Stimulated activated naive B cell treated with anti-CD40 and anti-IgM and Interleukin-4, amounts not matched to agents 10 μg/mL and 1 μg/mL and 100 μg/mL, for 72 hours (primary cell): Measurements from ENCODE around the gene ZGPAT.
"Not testable (repeated sequence)": the region's sequence is repeated elsewhere in the genome, so short reads cannot be mapped to it uniquely, and the experiment has no call there.

ENCODE experiments used
- ATAC-seq, 2 donors: fragments of 150-1000 bp; cut with Tn5 transposase; replicated peaks; 2 replicates each; pipeline ENCODE4 v1.10.0; 2021; ENCODE audit warnings: moderate library complexity in 1 of 2
- DNase-seq: peaks from one replicate; pipeline ENCODE4 v3.0.0; 2021
- H3K27ac Mint-ChIP-seq: one replicate; pipeline ENCODE4 v1.8.0; 2022; ENCODE audit warnings: mild to moderate bottlenecking, mixed read lengths
- H3K27me3 Mint-ChIP-seq, 2 donors: one replicate each; pipeline ENCODE4 v1.8.0; 2022; ENCODE audit warnings: mixed read lengths in 2 of 2
- H3K36me3 Mint-ChIP-seq, 2 donors: one replicate each; pipeline ENCODE4 v1.8.0; 2022; ENCODE audit warnings: mixed read lengths in 2 of 2, mild to moderate bottlenecking in 1 of 2
- H3K4me1 Mint-ChIP-seq, 2 donors: one replicate each; pipeline ENCODE4 v1.8.0; 2022; ENCODE audit warnings: mixed read lengths in 2 of 2, mild to moderate bottlenecking in 1 of 2
- H3K4me3 Mint-ChIP-seq, 2 donors: one replicate each; pipeline ENCODE4 v1.8.0; 2022; ENCODE audit warnings: mild to moderate bottlenecking in 2 of 2, mixed read lengths in 2 of 2, moderate library complexity in 1 of 2
- H3K9me3 Mint-ChIP-seq, 2 donors: one replicate each; pipeline ENCODE4 v1.8.0; 2022; ENCODE audit warnings: mixed read lengths in 2 of 2, mild to moderate bottlenecking in 1 of 2

Gene ZGPAT

DNA sequence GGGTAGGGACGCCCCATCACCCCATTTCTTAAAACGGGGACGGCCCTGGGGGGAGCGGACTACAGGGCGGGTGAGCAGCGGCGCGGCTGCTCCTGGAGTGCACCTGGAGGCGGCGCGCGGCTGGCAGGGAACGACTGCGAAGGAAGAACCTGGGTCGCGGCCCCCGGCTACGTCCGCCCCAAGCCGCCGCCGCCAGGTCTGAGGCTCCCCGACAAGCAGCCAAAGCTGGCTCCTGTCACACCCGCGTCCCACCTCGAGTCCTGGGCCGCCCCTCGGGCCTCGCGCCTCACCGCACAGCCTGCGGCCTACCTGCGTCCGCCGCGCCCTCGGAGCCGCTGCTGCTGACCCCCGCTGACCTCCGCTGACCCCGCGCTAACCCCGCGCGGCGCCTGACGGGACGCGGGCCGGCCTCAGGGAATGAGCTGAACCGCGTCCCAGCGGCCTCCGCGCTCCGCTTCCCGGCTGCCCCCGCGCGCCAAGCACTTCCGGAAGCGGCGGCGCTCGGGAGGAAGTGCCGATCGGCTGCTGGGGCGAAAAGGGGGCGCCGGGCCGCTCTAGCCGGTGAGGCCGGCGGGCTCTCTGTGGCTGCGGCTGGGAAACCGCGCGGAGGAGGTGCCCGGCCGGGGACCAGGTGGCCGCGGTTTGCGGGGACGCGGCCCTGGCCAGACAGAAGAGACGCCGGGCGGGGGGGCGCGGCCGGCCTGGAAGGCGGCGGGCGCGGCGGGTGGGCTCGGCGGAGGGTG lies at the start of gene ZGPAT, which contains the start of gene ARFRP1:
Gene ZGPAT (plus strand): TSS at position 482 of the 743 bp plus-strand sequence. CDS start 542 bp downstream, outside the sequence.
Gene ARFRP1 (minus strand): TSS at position 419 of the 743 bp plus-strand sequence. CDS start 885 bp downstream, outside the sequence.
- ATAC-seq (peak; percentile 88 to 92), DNase-seq (peak; percentile 85)
- Mint-ChIP-seq H3K36me3 (peaks cover 37 to 48% of the 10 kb centered on the region in 2 donors), H3K27ac (peak within 1 kb of the TSS; percentile 91), H3K9me3 (peaks cover 3 to 4% of the 10 kb centered on the region in 2 donors), H3K4me3 (peak within 1 kb of the TSS; percentile 91 to 92), H3K4me1 (peaks cover 33 to 57% of the 10 kb centered on the region in 2 donors), H3K27me3 (no peaks in the 10 kb centered on the region)

GRCh38 chr20:63658749-63659187 lies 49.1 kb upstream of the ZGPAT start:
- H3K4me1 Mint-ChIP-seq: peaks cover 14 to 37% of the 10 kb centered on the region in 2 donors
- ATAC-seq: peak; percentile 45
- peaks cover 0 to 4% of the 10 kb centered on the region in 2 donors for H3K27me3 Mint-ChIP-seq
- no peak for DNase-seq
- H3K27ac Mint-ChIP-seq: peak overlapping the region; percentile 96
- peaks cover 14 to 25% of the 10 kb centered on the region in 2 donors for H3K36me3 Mint-ChIP-seq
- peak overlapping the region; percentile 87 to 89 for H3K4me3 Mint-ChIP-seq
- no peaks in the 10 kb centered on the region for H3K9me3 Mint-ChIP-seq

DNA sequence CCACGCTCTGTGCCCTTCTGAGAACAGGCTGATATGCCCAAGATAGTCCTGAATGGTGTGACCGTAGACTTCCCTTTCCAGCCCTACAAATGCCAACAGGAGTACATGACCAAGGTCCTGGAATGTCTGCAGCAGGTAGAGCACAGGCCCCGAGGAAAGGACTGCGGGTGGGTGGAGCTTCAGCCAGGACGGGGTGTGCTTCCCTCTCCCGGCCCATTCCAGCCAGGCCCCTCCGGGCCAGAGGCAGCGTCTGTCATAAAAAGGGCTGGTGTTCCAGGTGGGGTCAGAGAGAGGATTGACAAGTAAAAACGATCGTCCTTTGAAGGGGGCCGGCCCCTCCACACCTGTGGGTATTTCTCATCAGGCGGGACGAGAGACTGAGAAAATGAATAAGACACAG lies 48.5 kb upstream of the ZGPAT start:
- no peaks in the 10 kb centered on the region for H3K9me3 Mint-ChIP-seq
- no peak for DNase-seq
- H3K27me3 Mint-ChIP-seq: peaks cover 0 to 4% of the 10 kb centered on the region in 2 donors
- peaks cover 17 to 29% of the 10 kb centered on the region in 2 donors for H3K36me3 Mint-ChIP-seq
- H3K4me1 Mint-ChIP-seq: peaks cover 11 to 32% of the 10 kb centered on the region in 2 donors
- peak overlapping the region; percentile 87 to 89 for H3K4me3 Mint-ChIP-seq
- H3K27ac Mint-ChIP-seq: no peak overlapping the region
- ATAC-seq: no peak

- DNase-seq, ATAC-seq, H3K27me3 Mint-ChIP-seq, H3K27ac Mint-ChIP-seq, H3K9me3 Mint-ChIP-seq: not testable (repeated sequence)
- H3K4me3 Mint-ChIP-seq: peak overlapping the region in 1 of 2 donors; percentile 11
- H3K36me3 Mint-ChIP-seq: peaks cover 17 to 32% of the 10 kb centered on the region in 2 donors
- H3K4me1 Mint-ChIP-seq: peaks cover 9 to 32% of the 10 kb centered on the region in 2 donors
Measured at GRCh38 chr20:63660174-63660573, 47.7 kb upstream of the ZGPAT start.

DNA sequence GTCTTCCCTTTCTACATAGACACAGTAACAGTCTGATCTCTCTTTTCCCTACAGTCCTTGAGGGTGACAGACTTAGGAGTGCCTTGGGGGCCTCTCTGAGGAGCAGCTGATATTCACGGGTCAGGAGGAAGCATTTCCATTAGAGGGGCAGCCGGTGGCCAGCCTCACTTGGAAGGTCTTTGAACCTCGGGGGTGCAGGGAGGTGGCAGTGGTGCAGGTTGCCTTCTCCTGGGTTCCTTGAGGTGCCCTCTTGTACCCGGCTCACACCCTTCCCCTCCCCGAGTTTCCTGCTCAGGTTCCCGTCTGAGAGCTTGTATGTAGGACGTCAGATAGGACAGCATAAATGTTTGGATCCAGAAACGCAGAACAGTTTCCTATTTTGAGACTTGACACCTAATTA lies 47.2 kb upstream of the ZGPAT start:
- ATAC-seq: no peak
- no peak overlapping the region for H3K27ac Mint-ChIP-seq
- H3K4me3 Mint-ChIP-seq: no peak overlapping the region

DNA sequence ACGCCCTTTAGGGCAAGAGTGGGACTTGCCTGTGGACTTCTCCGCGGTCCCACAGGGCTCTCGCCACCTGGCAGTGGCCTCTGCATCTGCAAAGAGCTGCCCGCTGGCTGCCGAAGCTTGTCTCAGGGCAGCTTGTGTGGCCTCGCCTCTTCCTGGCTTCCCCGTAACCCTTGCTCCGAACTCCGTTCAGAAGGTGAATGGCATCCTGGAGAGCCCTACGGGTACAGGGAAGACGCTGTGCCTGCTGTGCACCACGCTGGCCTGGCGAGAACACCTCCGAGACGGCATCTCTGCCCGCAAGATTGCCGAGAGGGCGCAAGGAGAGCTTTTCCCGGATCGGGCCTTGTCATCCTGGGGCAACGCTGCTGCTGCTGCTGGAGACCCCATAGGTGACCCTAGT lies 46.7 kb upstream of the ZGPAT start:
- Mint-ChIP-seq H3K9me3 (no peaks in the 10 kb centered on the region), H3K36me3 (peaks cover 21 to 36% of the 10 kb centered on the region in 2 donors), H3K27me3 (no peaks in the 10 kb centered on the region)

More for the DNA sequence above, 47.2 kb upstream of the ZGPAT start:
- peaks cover 9 to 32% of the 10 kb centered on the region in 2 donors for H3K4me1 Mint-ChIP-seq
- H3K36me3 Mint-ChIP-seq: peaks cover 17 to 32% of the 10 kb centered on the region in 2 donors
- no peaks in the 10 kb centered on the region for H3K9me3 Mint-ChIP-seq
- no peaks in the 10 kb centered on the region for H3K27me3 Mint-ChIP-seq
- no peak for DNase-seq

DNA sequence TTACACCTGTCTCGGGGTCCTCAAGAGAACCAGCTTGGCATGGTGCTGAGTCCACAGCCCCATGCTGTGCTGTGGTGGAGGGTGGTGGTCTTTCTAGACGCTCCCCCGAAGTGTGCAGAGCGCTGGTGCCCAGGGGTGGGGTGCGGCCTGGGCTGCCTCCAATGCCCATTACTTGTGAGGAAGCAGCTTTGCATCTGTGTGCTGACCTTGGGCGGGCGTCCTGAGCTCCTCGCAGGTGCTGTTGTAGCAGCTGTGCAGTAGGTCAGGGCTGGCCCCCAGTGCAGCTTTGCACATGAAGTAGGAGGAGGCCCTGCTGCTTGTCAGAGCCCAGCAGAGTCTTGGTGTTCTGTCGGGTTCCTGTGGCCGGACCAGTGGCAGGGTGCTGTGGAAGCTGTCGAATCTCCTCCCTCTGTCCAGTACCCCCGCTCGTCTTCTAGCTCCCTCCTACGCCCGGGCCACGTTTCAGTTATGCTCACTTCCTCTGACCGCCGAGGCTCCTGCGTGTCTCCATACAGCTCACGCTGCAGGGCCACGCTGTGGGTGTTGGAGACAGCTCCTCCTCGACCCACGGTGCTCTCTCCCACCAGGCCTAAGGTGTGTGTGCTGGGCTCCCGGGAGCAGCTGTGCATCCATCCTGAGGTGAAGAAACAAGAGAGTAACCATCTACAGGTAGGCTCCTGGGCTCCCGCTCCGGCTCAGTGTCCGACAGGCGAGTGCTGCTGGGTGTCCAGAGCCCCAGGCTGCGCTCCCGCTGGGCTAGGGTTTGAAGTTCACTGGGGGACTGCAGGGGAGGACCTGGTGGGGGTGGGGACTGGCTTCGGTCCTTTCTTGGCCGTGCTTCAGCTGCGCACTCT lies 45.7 kb upstream of the ZGPAT start:
- H3K9me3 Mint-ChIP-seq: no peaks in the 10 kb centered on the region
- DNase-seq (no peak), ATAC-seq (no peak)
- H3K27ac Mint-ChIP-seq: peak overlapping the region; percentile 32
- H3K36me3 Mint-ChIP-seq: peaks cover 26 to 44% of the 10 kb centered on the region in 2 donors
- H3K27me3 Mint-ChIP-seq: no peaks in the 10 kb centered on the region
- H3K4me3 Mint-ChIP-seq: no peak overlapping the region
- peaks cover 9 to 31% of the 10 kb centered on the region in 2 donors for H3K4me1 Mint-ChIP-seq

More for the DNA sequence above, 46.7 kb upstream of the ZGPAT start:
- DNase-seq (no peak), ATAC-seq (no peak)
- Mint-ChIP-seq H3K4me3 (no peak overlapping the region), H3K27ac (no peak overlapping the region), H3K4me1 (peaks cover 9 to 32% of the 10 kb centered on the region in 2 donors)

GRCh38 chr20:63662813-63663189 lies 45.0 kb upstream of the ZGPAT start:
- Mint-ChIP-seq H3K36me3 (peaks cover 29 to 47% of the 10 kb centered on the region in 2 donors), H3K4me1 (peaks cover 6 to 25% of the 10 kb centered on the region in 2 donors), H3K9me3 (no peaks in the 10 kb centered on the region), H3K27ac (no peak overlapping the region), H3K27me3 (no peaks in the 10 kb centered on the region), H3K4me3 (no peak overlapping the region)
- DNase-seq (no peak), ATAC-seq (no peak)

DNA sequence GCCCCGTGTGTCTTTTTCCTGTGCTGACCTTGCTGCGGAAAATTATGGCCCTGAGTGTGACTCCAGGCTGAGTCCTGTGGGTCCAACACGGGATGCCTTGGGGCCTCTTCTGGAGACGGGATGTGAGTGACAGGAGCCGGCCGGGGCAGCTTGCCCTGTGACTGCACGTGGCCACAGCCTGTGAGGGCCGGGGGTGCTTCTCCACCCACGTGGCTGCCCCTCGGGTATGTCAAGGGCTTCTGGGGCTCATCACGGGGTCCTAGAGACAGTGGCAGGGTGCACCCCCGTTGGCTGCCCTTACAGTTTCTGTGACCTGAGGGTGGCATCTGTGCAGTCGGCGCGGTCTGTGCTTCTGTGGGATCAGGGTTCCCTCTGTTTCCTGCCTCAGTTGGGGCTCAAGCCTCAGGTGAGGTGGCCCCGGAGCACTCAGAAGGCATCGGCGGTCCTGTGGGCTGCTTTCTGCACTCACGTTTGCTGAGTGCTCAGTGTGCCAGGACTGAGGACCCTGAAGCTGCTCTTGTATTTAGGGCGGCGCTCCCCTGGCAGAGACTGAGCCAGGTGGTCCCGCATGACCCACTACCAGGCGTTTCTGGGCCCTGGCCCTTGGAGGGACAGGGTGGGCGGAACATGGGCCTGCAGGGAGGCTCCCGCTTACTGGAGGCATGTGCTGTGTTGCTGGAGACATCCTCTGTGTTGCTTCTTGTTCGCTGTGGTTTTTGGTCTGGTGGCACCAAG lies 44.3 kb upstream of the ZGPAT start:
- Mint-ChIP-seq H3K4me1 (peaks cover 6 to 22% of the 10 kb centered on the region in 2 donors), H3K36me3 (peaks cover 34 to 51% of the 10 kb centered on the region in 2 donors), H3K4me3 (no peak overlapping the region), H3K9me3 (no peaks in the 10 kb centered on the region), H3K27me3 (no peaks in the 10 kb centered on the region), H3K27ac (no peak overlapping the region)
- ATAC-seq (no peak), DNase-seq (no peak)

DNA sequence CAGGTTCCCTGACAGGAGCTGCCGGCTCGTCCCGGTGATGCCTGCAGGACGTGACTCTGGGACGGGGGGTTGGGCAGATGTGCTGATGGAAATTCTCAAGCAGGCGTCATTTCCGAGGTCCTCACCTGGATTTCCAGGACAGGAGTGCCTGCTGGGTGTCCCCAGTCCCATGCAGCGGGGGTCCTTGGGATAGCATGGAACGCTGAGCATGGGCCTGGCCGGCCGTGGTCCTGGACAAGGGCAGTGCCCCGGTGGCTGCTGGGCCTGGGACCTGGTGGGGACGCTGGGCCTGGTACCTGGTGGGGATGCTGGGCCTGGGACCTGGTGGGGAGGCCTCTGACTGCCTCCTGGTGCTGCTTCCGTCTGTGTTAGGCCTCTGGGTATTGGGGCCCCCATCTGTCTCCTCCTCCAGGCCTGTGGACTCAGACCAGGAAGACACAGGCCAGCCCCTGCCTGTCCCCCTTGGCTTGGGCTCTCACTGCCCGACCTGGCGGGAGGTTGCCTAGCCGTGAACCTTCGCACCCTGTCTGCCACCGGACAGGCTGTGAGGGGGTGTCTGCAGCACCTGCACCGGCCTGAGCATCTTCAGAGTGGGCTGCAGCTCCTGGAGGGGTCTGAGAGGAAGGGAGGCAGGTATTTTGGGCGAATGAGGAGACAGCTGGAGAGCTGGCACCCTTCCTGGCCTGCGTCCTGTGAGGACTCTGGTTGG lies 43.5 kb upstream of the ZGPAT start:
- no peaks in the 10 kb centered on the region for H3K27me3 Mint-ChIP-seq
- DNase-seq (no peak), ATAC-seq (no peak)
- H3K27ac Mint-ChIP-seq: no peak overlapping the region
- no peak overlapping the region for H3K4me3 Mint-ChIP-seq
- H3K4me1 Mint-ChIP-seq: peaks cover 4 to 14% of the 10 kb centered on the region in 2 donors
- H3K36me3 Mint-ChIP-seq: peaks cover 39 to 54% of the 10 kb centered on the region in 2 donors
- H3K9me3 Mint-ChIP-seq: no peaks in the 10 kb centered on the region

- H3K27me3 Mint-ChIP-seq: no peaks in the 10 kb centered on the region
- peaks cover 0 to 7% of the 10 kb centered on the region in 2 donors for H3K4me1 Mint-ChIP-seq
- no peak overlapping the region for H3K4me3 Mint-ChIP-seq
- DNase-seq (no peak), ATAC-seq (no peak)
- H3K36me3 Mint-ChIP-seq: peaks cover 36 to 50% of the 10 kb centered on the region in 2 donors
- H3K9me3 Mint-ChIP-seq: no peaks in the 10 kb centered on the region
- H3K27ac Mint-ChIP-seq: no peak overlapping the region
Measured at GRCh38 chr20:63664861-63665594, 42.8 kb upstream of the ZGPAT start.

GRCh38 chr20:63665708-63666107 lies 42.1 kb upstream of the ZGPAT start:
- Mint-ChIP-seq H3K9me3 (no peaks in the 10 kb centered on the region), H3K27ac (no peak overlapping the region), H3K4me3 (no peak overlapping the region), H3K36me3 (peaks cover 40 to 52% of the 10 kb centered on the region in 2 donors), H3K27me3 (no peaks in the 10 kb centered on the region), H3K4me1 (peaks cover 0 to 6% of the 10 kb centered on the region in 2 donors)
- DNase-seq: no peak
- no peak for ATAC-seq

- H3K27ac Mint-ChIP-seq: no peak overlapping the region
- no peak overlapping the region for H3K4me3 Mint-ChIP-seq
- no peaks in the 10 kb centered on the region for H3K9me3 Mint-ChIP-seq
- ATAC-seq (no peak), DNase-seq (no peak)
- H3K27me3 Mint-ChIP-seq: no peaks in the 10 kb centered on the region
- no peaks in the 10 kb centered on the region for H3K4me1 Mint-ChIP-seq
- peaks cover 36 to 51% of the 10 kb centered on the region in 2 donors for H3K36me3 Mint-ChIP-seq
Measured at GRCh38 chr20:63667858-63668257, 40.0 kb upstream of the ZGPAT start.
